ENCODE measurements around the gene C11orf68.
"Not testable (repeated sequence)": the region's sequence is repeated elsewhere in the genome, so short reads cannot be mapped to it uniquely, and the experiment has no call there.

The C11orf68 gene

DNA sequence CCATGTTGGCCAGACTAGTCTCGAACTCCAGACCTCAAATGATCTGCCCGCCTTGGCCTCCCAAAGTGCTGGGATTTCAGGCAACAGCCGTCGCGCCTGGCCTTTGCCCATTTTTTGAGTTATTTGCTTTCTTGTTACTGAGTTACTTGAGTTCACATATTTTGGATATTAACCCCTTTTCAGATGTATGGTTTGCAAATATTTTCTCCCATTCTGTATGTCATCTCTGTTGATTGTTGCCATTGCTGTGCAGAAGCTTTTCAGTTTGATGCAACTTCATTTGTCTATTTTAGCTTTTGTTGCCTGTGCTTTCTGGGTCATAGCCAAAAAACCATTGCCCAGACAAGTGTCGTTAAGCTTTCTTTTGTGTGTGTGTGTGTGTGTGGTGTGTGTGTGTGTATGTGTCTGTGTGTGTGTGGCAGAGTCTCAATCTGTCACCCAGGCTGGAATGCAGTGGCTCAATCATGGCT, 33.2 kb upstream of the C11orf68 start:
- Mint-ChIP-seq H3K27ac (ENCODE audit: low read depth) (no peak overlapping the region), H3K9me3 (no peaks in the 10 kb centered on the region), H3K4me1 (no peaks in the 10 kb centered on the region), H3K4me3 (no peak overlapping the region), H3K36me3 (ENCODE audit: insufficient read depth) (no peaks in the 10 kb centered on the region), H3K27me3 (no peaks in the 10 kb centered on the region)
- DNase-seq (ENCODE audit: low spot score in 2 of 2), result no peak
- ATAC-seq (replicated peaks; ENCODE audit: extremely low read depth, poor library complexity, severe bottlenecking), result no peak

DNA sequence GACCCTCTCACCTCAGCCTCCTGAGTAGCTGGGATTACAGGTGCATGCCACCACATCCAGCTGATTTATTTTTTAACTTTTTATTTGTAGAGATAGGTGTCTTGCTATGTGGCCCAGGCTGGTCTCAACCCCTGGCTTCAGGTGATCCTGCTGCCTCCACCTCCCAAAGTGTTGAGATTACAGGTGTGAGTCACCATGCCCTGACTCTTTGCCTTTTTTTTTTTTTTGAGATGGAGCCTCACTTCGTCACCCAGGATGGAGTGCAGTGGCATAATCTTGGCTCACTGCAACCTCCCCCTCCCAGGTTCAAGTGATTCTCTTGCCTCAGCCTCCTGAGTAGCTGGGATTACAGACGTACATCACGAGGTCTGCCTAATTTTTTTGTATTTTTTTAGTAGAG, 32.8 kb upstream of the C11orf68 start:
- not testable (repeated sequence) for H3K27me3 Mint-ChIP-seq; DNase-seq (ENCODE audit: low spot score in 2 of 2); ATAC-seq (replicated peaks; ENCODE audit: extremely low read depth, poor library complexity, severe bottlenecking); H3K4me1 Mint-ChIP-seq; H3K9me3 Mint-ChIP-seq; H3K27ac Mint-ChIP-seq (ENCODE audit: low read depth); H3K4me3 Mint-ChIP-seq; H3K36me3 Mint-ChIP-seq (ENCODE audit: insufficient read depth)

DNA sequence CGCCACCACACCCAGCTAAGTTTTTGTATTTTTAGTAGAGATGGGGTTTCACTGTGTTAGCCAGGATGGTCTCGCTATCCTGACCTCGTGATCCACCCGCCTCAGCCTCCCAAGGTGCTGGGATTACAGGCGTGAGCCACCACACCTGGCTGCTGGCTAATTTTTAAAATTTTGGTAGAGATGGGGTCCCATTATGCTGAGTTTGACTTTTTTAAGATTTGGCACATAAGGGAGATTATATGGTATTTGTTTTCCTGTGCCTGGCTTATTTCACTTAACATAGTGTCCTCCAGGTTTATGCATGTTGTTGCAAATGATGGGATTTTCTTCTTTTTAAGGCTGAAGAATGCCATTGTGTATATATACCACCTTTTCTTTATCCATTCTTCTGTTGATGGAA, 31.8 kb upstream of the C11orf68 start:
- H3K4me1 Mint-ChIP-seq; ATAC-seq (replicated peaks; ENCODE audit: extremely low read depth, poor library complexity, severe bottlenecking); H3K36me3 Mint-ChIP-seq (ENCODE audit: insufficient read depth); H3K27ac Mint-ChIP-seq (ENCODE audit: low read depth); H3K9me3 Mint-ChIP-seq; H3K4me3 Mint-ChIP-seq; H3K27me3 Mint-ChIP-seq; DNase-seq (ENCODE audit: low spot score in 2 of 2): not testable (repeated sequence)

DNA sequence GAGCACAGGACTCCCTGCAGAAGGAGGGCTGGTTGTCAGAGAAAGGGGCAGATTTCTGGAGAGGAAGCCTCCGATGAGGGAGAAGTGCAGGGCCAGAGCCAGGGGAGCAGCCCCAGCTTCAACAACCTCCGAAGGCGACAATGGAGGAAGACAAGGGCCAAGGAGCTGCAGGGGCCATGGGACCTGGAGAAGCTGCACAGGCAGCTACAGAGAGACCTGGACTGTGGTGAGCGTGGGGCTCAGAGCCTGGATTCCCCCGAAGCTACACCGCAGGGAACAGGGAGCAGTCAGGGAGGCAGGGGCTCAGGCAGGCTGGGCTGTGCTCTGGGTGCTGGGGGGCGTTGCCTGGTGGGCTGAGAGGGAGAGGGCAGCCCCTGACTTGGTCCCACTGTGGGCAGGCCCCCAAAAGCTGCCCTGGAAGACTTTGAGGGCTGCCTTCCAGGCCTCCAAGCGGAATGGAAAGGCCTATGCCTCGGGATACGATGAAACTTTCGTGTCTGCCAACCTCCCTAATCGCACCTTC, 28.8 kb upstream of the C11orf68 start:
- Mint-ChIP-seq H3K9me3 (no peaks in the 10 kb centered on the region), H3K4me1 (no peaks in the 10 kb centered on the region), H3K36me3 (ENCODE audit: insufficient read depth) (no peaks in the 10 kb centered on the region), H3K4me3 (no peak overlapping the region), H3K27me3 (no peaks in the 10 kb centered on the region), H3K27ac (ENCODE audit: low read depth) (no peak overlapping the region)
- no peak for ATAC-seq (replicated peaks; ENCODE audit: extremely low read depth, poor library complexity, severe bottlenecking)
- DNase-seq (ENCODE audit: low spot score in 2 of 2), result no peak

DNA sequence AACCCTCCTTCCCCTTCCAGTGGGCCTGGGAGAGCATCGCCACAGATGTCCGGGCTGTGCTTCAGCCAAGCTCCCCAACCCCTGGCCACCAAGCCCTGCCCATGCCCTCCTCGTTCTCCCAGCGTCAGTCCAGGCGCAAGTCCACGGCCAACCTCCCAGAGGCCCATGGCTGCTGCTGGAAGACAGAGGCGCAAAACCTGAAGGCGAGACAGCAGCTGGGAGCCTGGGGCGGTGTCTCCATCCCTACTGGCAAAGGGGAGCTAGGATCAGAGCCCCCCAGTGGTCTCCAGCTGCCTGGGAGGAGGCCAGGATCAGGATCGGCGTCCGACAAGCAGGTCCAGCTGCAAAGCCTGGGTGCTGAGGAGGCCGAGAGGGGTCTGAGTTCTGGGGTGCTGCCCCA, 28.3 kb upstream of the C11orf68 start:
- Mint-ChIP-seq H3K4me1 (no peaks in the 10 kb centered on the region), H3K9me3 (no peaks in the 10 kb centered on the region), H3K4me3 (no peak overlapping the region), H3K27ac (ENCODE audit: low read depth) (no peak overlapping the region), H3K27me3 (no peaks in the 10 kb centered on the region), H3K36me3 (ENCODE audit: insufficient read depth) (no peaks in the 10 kb centered on the region)
- DNase-seq (ENCODE audit: low spot score in 2 of 2), result no peak
- ATAC-seq (replicated peaks; ENCODE audit: extremely low read depth, poor library complexity, severe bottlenecking), result no peak

DNA sequence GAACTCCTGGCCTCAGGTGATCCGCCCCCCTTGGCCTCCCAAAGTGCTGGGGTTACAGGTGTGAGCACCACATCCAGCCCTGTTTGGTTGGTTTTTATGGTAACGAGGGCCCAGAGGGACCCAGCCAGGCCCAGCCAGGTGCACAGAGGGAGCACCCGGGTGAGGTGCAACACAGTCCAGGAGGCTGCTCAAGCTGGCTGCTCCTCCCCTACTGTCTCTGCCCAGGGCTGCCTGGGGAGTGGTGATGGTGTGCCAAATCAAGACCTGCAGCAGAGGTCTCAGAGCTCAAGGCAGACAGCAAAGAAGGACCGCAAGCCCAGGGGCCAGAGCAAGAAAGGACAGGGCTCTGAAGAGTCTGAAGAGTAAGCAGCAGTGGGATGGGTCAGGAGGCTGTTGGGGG, 27.8 kb upstream of the C11orf68 start:
- no peaks in the 10 kb centered on the region for H3K36me3 Mint-ChIP-seq (ENCODE audit: insufficient read depth)
- H3K9me3 Mint-ChIP-seq, result no peaks in the 10 kb centered on the region
- no peaks in the 10 kb centered on the region for H3K4me1 Mint-ChIP-seq
- no peak overlapping the region for H3K27ac Mint-ChIP-seq (ENCODE audit: low read depth)
- no peak overlapping the region for H3K4me3 Mint-ChIP-seq
- no peaks in the 10 kb centered on the region for H3K27me3 Mint-ChIP-seq
- DNase-seq (ENCODE audit: low spot score in 2 of 2) (no peak), ATAC-seq (replicated peaks; ENCODE audit: extremely low read depth, poor library complexity, severe bottlenecking) (no peak)

DNA sequence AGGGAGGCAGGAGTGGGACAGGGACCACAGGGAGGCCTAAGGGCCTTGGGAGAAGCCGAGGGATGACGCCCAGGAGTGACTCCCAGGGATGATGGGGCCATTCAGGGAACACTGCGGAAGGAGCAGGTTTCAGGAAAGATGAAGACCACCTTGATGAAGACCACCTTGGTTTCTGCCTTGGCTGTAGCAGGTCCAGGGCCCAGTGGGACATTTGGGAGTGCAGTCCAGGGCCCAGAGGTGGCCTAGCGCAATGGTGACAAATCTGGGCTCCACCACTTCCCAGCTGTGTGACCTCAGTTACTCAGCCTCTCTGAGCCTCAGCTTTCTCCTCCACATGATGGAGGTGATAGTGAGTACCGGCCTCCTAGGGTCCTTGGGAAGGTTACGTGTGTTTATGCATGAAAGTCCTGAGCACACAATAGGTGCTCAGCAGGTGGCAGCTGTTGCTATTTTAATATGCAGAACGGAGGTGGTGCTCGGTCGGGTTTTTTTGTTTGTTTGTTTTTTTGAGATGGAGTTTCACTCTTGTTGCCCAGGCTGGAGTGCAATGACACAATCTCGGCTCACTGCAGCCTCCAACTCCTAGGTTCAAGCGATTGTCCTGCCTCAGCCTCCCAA, 27.2 kb upstream of the C11orf68 start:
- ATAC-seq (replicated peaks; ENCODE audit: extremely low read depth, poor library complexity, severe bottlenecking) (no peak), DNase-seq (ENCODE audit: low spot score in 2 of 2) (no peak)
- no peaks in the 10 kb centered on the region for H3K9me3 Mint-ChIP-seq
- no peaks in the 10 kb centered on the region for H3K27me3 Mint-ChIP-seq
- H3K4me1 Mint-ChIP-seq, result no peaks in the 10 kb centered on the region
- H3K36me3 Mint-ChIP-seq (ENCODE audit: insufficient read depth), result no peaks in the 10 kb centered on the region
- H3K27ac Mint-ChIP-seq (ENCODE audit: low read depth), result no peak overlapping the region
- no peak overlapping the region for H3K4me3 Mint-ChIP-seq

DNA sequence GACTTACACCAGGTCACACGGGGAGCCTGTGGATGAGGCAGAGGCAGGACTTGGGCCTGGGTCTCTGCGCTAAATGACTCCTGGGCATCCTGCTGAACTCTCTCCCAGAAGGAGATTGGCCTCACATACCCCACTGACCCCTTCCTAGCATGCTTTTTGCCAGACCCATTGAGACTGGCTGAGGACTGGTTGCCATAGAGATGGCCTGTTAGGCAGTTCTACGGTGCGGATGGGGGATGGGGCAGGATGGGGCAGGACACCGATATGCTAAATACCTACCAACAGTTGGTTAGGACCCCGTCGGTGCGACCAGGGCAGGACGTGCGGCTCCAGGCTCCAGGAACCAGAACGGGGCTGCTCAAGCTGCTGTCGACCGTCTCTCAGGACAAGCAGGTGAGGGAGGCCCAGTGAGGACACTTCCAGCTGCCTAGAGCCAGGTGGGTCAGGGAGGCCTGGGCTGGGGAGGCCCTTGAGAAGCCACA, 26.6 kb upstream of the C11orf68 start, which contains the start of gene TSGA10IP:
Gene TSGA10IP (plus strand): TSS at position 51 of the 482 bp plus-strand sequence. CDS start 196 bp downstream, at position 247.
- H3K4me1 Mint-ChIP-seq, result no peaks in the 10 kb centered on the region
- H3K9me3 Mint-ChIP-seq, result no peaks in the 10 kb centered on the region
- DNase-seq (ENCODE audit: low spot score in 2 of 2), result no peak
- H3K27ac Mint-ChIP-seq (ENCODE audit: low read depth), result no peak within 1 kb of the TSS
- no peak within 1 kb of the TSS for H3K4me3 Mint-ChIP-seq
- H3K27me3 Mint-ChIP-seq, result peaks cover 3% of the 10 kb centered on the region
- no peaks in the 10 kb centered on the region for H3K36me3 Mint-ChIP-seq (ENCODE audit: insufficient read depth)
- no peak for ATAC-seq (replicated peaks; ENCODE audit: extremely low read depth, poor library complexity, severe bottlenecking)

DNA sequence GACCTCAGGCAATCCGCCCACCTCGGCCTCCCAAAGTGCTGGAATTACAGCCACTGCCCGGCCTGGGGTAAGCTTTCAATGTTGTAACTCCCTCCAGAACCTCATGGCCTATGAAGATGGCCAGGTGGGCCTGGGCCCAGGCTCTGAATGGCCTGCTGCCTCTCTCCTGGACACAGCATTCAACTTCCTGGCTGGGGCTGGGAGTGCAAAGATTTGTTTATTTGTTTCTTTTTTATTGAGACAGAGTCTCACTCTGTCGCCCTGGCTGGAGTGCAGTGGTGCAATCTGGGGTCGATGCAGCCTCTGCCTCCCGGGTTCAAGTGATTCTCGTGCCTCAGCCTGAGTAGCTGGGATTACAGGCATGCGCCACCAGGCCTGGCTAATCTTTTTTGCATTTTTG, 25.9 kb upstream of the C11orf68 start:
- Mint-ChIP-seq H3K27me3 (peaks cover 8% of the 10 kb centered on the region), H3K27ac (ENCODE audit: low read depth) (no peak overlapping the region), H3K4me1 (no peaks in the 10 kb centered on the region), H3K4me3 (no peak overlapping the region), H3K36me3 (ENCODE audit: insufficient read depth) (no peaks in the 10 kb centered on the region), H3K9me3 (no peaks in the 10 kb centered on the region)
- ATAC-seq (replicated peaks; ENCODE audit: extremely low read depth, poor library complexity, severe bottlenecking), result no peak
- DNase-seq (ENCODE audit: low spot score in 2 of 2), result no peak

DNA sequence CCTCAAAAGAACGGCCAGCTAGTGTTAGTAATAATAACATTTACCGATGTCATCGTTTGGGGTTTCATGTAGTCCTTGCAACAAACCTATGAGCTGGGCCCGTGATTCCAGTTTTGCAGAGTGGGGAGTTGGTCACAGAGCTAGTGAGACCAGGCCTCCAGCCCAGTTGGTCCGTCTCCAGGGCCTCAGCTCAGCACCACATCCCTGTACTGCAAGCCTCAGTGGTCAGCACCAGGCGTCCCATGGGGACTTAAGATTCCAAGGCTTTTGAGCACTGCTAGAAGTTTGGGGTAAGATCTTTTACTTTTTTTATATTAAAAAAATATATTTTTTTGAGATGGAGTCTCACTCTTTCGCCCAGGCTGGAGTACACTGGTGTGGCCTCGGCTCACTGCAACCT, 25.3 kb upstream of the C11orf68 start:
- Mint-ChIP-seq H3K27me3 (peaks cover 8% of the 10 kb centered on the region), H3K4me3 (no peak overlapping the region), H3K9me3 (no peaks in the 10 kb centered on the region), H3K27ac (ENCODE audit: low read depth) (no peak overlapping the region), H3K4me1 (no peaks in the 10 kb centered on the region), H3K36me3 (ENCODE audit: insufficient read depth) (no peaks in the 10 kb centered on the region)
- DNase-seq (ENCODE audit: low spot score in 2 of 2), result no peak
- no peak for ATAC-seq (replicated peaks; ENCODE audit: extremely low read depth, poor library complexity, severe bottlenecking)

DNA sequence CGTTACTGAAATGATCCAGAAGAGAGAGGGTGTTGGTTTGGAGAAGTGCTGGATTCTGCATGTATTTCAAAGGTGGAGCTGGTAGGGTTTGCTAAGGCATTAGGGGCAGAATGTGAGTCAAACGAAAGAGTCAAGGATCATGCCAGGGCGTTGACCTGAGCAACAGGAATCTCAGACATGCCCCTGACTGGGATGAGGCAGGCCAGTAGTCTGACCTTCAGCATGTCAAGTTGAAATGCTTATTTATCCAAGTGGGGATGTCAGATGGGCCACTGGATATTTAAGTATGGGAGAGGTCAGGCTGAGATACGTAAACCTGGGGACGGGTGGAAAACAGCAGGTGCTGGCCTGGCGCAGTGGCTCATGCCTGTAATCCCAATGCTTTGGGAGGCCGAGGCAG, 23.7 kb upstream of the C11orf68 start:
- DNase-seq (ENCODE audit: low spot score in 2 of 2) (no peak), ATAC-seq (replicated peaks; ENCODE audit: extremely low read depth, poor library complexity, severe bottlenecking) (no peak)
- no peak overlapping the region for H3K27ac Mint-ChIP-seq (ENCODE audit: low read depth)
- no peaks in the 10 kb centered on the region for H3K9me3 Mint-ChIP-seq
- H3K4me1 Mint-ChIP-seq, result no peaks in the 10 kb centered on the region
- no peak overlapping the region for H3K4me3 Mint-ChIP-seq
- H3K36me3 Mint-ChIP-seq (ENCODE audit: insufficient read depth), result no peaks in the 10 kb centered on the region
- H3K27me3 Mint-ChIP-seq, result peaks cover 14% of the 10 kb centered on the region

DNA sequence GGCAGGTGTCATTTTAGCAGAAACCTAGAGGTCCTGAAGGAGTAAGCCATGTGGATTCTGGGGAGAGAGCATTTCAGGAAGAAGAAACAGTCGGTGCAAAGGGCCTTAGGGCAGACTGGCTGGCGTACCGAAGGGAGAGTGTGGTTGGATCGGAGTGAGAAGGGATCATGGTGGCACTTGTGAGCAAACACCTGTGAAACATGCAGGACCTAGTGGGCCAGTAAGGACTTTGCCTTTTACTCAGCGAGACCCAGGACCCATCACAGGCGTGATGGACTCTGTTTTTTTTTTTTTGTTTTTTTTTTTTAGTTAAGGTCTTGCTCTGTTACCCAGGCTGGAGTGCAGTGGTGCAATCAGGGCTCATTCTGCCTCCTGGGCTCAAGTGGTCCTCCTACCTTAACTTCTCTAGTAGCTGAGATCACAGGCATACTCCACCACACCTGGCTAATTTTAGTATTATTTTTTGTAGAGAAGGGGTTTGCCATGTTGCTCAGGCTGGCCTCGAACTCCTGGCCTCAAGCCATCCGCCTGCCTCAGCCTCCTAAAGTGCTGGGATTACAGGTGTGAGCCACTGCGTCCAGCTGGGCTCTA, 23.0 kb upstream of the C11orf68 start:
- ATAC-seq (replicated peaks; ENCODE audit: extremely low read depth, poor library complexity, severe bottlenecking) (no peak), DNase-seq (ENCODE audit: low spot score in 2 of 2) (no peak)
- H3K36me3 Mint-ChIP-seq (ENCODE audit: insufficient read depth), result no peaks in the 10 kb centered on the region
- H3K27me3 Mint-ChIP-seq, result peaks cover 22% of the 10 kb centered on the region
- no peak overlapping the region for H3K27ac Mint-ChIP-seq (ENCODE audit: low read depth)
- H3K4me3 Mint-ChIP-seq, result no peak overlapping the region
- H3K4me1 Mint-ChIP-seq, result no peaks in the 10 kb centered on the region
- H3K9me3 Mint-ChIP-seq, result no peaks in the 10 kb centered on the region

DNA sequence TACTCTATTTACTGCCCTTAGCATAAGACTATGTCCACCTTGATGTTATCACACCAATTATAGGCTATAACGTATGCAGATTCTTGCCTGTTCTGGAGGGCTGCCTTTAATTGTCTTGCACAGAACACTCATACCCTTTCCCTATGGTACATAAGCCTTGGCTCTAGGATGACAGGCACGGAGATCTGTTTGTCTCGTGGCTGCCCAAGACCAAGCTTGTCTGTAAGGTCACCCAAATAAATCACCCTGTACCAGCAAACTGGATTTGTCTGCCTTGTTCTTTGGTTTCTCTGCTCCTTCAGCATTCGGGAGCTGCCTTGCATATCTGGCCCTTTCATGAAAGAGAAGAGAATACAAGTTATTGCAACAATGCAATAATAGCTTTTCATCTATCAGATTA, 18.9 kb upstream of the C11orf68 start:
- Mint-ChIP-seq H3K4me1 (no peaks in the 10 kb centered on the region), H3K27me3 (peaks cover 22% of the 10 kb centered on the region), H3K9me3 (no peaks in the 10 kb centered on the region), H3K4me3 (no peak overlapping the region), H3K27ac (ENCODE audit: low read depth) (no peak overlapping the region), H3K36me3 (ENCODE audit: insufficient read depth) (no peaks in the 10 kb centered on the region)
- no peak for ATAC-seq (replicated peaks; ENCODE audit: extremely low read depth, poor library complexity, severe bottlenecking)
- DNase-seq (ENCODE audit: low spot score in 2 of 2), result no peak

All from central memory CD8-positive, alpha-beta T cell (primary cell).